ENCODE measurements around the gene CDC42EP5.

Gene CDC42EP5

GRCh38 chr19:54461613-54462012 is 11.5 kb downstream of the CDC42EP5 start:
- DNase-seq: no peak

- no peak for DNase-seq
These were observed 11.9 kb downstream of the CDC42EP5 start for GRCh38 chr19:54461210-54461609.

GRCh38 chr19:54460230-54461005 is 12.7 kb downstream of the CDC42EP5 start:
- DNase-seq: no peak

DNA sequence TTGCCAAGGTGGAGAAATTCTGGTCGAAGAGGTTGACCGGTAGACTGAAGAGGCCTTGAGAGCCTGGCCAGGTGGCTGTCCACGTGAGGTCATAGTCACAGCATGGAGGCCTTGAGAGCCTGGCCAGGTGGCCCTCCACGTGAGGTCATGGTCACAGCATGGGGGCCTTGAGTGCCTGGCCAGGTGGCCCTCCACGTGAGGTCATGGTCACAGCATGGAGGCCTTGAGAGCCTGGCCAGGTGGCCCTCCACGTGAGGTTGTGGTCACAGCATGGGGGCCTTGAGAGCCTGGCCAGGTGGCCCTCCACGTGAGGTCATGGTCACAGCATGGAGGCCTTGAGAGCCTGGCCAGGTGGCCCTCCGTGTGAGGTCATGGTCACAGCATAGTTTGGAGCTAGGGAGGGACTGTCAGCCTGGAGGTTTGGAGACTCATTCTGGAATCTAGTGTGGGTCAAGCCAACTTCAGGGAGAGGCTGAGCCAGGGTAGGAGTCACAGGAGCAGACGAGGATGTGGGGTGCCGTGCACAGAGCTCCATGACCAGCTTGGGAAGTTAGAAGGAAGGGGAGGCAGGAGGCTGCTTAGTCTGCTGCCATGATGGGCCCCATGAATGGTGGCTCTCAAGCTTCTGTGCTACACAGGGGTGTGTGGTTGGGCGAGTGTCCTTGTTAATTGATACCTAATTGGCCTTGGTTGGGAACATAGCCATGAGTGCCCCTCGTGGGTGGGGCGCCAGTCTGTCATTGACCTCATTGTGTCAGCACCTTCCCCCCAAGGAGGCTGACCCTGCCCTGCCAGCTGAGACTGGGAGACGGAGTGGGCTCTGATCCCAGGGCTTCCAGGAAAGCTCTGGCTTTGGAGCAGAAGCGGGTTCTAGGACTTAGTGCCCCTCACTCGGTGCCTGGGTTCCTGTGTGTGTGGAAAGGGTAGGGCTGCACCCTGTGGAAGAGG is 13.5 kb downstream of the CDC42EP5 start:
- DNase-seq: no peak

- DNase-seq: no peak
These were observed 14.3 kb downstream of the CDC42EP5 start for GRCh38 chr19:54458648-54459281.

DNA sequence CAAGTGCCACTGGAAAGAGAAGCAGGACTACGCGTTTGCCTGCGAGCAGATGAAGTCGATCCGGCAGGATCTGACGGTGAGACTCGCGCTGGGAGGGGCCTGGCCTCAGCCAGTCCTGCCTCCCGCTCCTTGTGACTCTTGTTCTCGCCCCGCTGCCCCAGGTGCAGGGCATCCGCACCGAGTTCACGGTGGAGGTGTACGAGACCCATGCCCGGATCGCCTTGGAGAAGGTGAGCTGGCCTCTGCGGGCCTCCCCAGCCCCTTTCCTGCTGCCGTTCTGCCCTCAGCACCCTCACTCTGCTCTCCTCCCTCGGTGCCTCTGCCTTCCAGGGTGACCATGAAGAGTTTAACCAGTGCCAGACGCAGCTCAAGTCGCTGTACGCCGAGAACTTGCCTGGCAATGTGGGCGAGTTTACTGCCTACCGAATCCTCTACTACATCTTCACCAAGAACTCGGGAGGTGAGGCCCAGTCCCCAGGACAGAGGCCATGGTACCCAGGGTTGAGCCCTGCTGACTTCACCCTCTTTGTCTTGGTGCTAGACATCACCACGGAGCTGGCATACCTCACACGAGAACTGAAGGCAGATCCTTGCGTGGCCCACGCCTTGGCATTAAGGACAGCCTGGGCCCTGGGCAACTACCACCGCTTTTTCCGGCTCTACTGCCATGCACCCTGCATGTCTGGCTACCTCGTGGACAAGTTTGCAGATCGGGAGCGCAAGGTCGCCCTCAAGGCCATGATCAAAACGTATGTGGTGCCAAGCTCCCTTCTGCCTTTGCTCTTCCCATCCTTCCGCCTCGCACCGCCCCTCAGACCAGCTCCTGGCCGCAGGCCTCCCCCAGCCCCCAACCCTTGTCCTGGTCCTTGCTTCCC is 15.1 kb downstream of the CDC42EP5 start:
- DNase-seq: no peak

- no peak for DNase-seq
These were observed 16.4 kb downstream of the CDC42EP5 start for GRCh38 chr19:54456423-54457373.

- DNase-seq: no peak
These were observed 17.2 kb downstream of the CDC42EP5 start for GRCh38 chr19:54455786-54456422.

DNA sequence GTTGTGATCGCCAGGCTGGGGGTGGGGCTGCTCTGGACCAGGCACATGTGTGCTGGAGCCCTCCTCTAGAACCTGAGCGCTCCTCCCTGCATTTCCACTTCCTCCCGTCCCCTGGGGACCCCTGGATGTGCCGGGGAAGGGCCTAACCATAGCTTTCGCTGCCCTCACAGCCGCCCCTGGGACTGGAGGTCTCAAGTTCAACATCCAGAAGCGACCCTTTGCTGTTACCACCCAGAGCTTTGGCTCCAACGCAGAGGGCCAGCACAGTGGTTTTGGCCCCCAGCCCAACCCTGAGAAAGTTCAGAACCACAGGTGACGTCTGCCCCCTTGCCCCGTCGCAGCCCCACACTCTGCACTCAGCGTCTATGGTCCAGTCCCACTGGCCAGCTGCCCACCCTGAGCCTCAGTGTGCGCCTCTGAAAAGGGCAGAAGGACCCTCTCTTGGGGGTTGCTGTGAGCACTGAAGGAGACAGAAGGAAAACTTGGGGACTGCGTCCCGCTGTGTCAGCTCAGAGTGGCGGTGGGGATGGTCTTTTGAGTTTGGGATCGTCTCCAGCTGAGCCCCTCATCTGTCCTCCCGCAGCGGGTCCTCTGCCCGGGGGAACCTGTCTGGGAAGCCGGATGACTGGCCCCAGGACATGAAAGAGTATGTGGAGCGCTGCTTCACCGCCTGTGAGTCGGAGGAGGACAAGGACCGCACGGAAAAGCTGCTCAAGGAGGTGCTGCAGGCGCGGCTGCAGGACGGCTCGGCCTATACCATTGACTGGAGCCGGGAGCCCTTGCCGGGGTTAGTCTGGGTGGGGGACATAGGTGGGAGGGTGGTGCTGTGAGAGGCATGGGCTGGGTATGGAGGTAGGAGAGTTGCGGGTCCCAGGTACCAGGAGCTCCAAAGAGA is 18.1 kb downstream of the CDC42EP5 start:
- no peak for DNase-seq

- no peak for DNase-seq
These were observed 18.9 kb downstream of the CDC42EP5 start for GRCh38 chr19:54453921-54454780.

GRCh38 chr19:54452626-54453025 is 20.5 kb downstream of the CDC42EP5 start:
- DNase-seq: no peak

GRCh38 chr19:54451997-54452396 is 21.1 kb downstream of the CDC42EP5 start:
- no peak for DNase-seq

DNA sequence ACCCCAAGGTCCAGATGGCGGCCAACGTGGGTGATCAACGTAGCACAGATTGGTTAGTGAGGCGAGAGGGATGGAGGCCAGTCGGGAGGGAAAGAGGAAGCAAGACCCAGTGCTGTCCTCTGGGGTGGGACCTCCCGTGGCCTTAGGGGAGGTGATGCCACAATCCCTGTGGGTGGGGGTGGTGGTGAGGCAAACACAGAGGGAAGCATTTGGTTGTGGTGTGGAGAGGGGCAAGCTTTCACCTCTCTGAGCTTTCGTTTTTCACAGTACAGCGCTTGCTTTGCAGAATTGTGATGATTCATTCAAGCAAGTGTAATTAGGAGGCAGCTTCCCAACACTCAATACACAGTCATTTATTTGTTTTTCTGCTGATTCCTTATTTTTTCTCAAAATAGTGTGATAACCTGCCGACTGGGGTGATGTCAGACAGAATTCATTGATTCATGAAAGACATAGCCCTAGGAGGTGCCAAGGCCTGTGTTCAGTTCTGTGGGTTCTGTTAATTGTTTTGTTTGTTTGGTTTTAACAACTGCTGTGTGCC is 21.7 kb downstream of the CDC42EP5 start:
- no peak for DNase-seq

GRCh38 chr19:54449701-54450069 is 23.4 kb downstream of the CDC42EP5 start:
- DNase-seq: no peak

DNA sequence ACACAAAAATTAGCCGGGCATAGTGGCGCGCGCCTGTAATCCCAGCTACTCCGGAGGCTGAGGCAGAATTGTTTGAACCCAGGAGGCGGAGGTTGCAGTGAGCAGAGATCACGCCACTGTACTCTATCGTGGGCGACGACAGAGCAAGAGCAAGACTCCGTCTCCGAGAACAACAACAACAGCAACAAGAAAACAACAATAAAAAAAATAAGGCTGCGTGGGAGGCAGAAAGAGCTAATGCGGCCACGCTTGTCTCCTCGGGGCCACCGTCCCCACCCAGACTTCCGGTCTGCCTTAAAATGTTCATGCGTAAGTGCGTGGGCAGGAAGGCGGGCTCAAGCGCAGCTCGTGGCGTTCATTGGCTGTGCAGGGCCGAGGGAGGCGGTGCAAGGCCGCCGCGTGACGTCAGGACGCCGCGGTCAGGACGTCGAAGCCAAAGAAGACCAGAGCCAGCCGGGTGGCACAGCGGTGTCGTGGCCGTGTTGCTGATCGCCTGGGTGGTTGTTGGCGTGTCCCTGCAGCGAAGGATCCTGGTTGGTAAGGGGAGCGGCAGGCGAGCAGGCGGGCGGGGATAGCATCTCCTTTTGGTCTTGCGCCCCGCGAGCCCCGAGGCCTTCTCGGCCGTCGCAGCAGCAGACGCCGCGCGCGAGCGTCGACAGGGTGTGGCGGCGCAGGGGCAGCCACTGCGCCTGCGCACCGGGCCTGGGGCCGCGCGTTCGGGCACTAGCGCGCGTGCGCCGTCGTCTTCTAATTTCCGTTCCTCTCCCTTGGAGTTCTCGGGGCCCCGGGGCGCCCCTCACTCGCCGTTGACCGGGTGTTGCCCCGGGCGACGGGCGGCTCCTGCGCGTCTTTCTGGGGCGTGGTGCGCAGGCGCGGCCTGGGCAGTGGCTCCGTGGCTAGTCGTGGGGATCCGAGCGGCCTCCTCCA is 24.1 kb downstream of the CDC42EP5 start, which contains the start of gene LENG8:
Gene LENG8 (plus strand): TSS at position 426 of the 927 bp plus-strand sequence. CDS start 2,146 bp downstream, outside the sequence.
- DNase-seq: peak; percentile 99

GRCh38 chr19:54448040-54448773 is 24.9 kb downstream of the CDC42EP5 start:
- DNase-seq: peak; percentile 85

Measured in femur (tissue), 1 donor.